H1 (cell line): ENCODE measurements around the gene GREM2. TPM values are rescaled to one million over a fixed set of nuclear protein-coding genes. Genes with fewer than 3 reads are reported as not detected.

Source experiments
- CTCF ChIA-PET: fragments of 300-600 bp; sonication (Branson Sonifier 250); formaldehyde crosslinking; loops from one replicate; lab custom pipeline; 2021; ENCODE audit not compliant: partially characterized antibody; lab: Charles Lee
- POLR2A ChIA-PET: fragments of 300-600 bp; sonication (Branson Sonifier 250); formaldehyde crosslinking; loops from one replicate; lab custom pipeline; 2021; ENCODE audit warnings: inconsistent platforms; ENCODE audit not compliant: partially characterized antibody; lab: Charles Lee
- DNase-seq, 2 experiments: peaks; one replicate each; pipeline versions ENCODE4 v3.0.0 to v3.0.0-alpha.2; 2010 to 2022; ENCODE audit warnings: low spot score in 2 of 2, low read depth in 1 of 2, mixed read lengths in 1 of 2
- FAIRE-seq: peaks from 2 replicates; lab custom pipeline; 2011; peaks lifted over from hg19 to GRCh38; lab: Jason Lieb, UNC
- H2AFZ ChIP-seq: 2 replicates; pipeline ENCODE4 v1.8.1; 2012; ENCODE audit warnings: low read length, inconsistent platforms
- H2AK5ac ChIP-seq: 2 replicates; pipeline ENCODE4 v1.6.1; 2013; ENCODE audit warnings: low read depth, low read length
- H2BK120ac ChIP-seq: replicated peaks from 2 replicates; pipeline ENCODE3; 2013; ENCODE audit warnings: low read depth, low read length, inconsistent platforms
- H2BK12ac ChIP-seq: 2 replicates; pipeline ENCODE4 v1.6.1; 2013; ENCODE audit warnings: low read depth, low read length
- H2BK15ac ChIP-seq: 2 replicates; pipeline ENCODE4 v1.6.1; 2013; ENCODE audit warnings: low read length
- H2BK20ac ChIP-seq: 2 replicates; pipeline ENCODE4 v1.6.1; 2013; ENCODE audit warnings: low read length
- H2BK5ac ChIP-seq: 2 replicates; pipeline ENCODE4 v1.6.1; 2013; ENCODE audit warnings: low read depth, low read length
- H3K14ac ChIP-seq: 2 replicates; pipeline ENCODE4 v1.6.1; 2013; ENCODE audit warnings: inconsistent platforms; ENCODE audit not compliant: insufficient read length
- H3K18ac ChIP-seq: 2 replicates; pipeline ENCODE4 v1.6.1; 2013; ENCODE audit warnings: low read length; ENCODE audit errors: extremely low read depth
- H3K23ac ChIP-seq: 2 replicates; pipeline ENCODE4 v1.6.1; 2013; ENCODE audit warnings: inconsistent platforms; ENCODE audit not compliant: insufficient read length
- H3K23me2 ChIP-seq: 2 replicates; pipeline ENCODE4 v1.6.1; 2013; ENCODE audit warnings: low read depth, low read length
- H3K27ac ChIP-seq: 2 replicates; pipeline ENCODE4 v1.6.1; 2011; ENCODE audit warnings: low read depth, low read length, inconsistent platforms
- H3K27me3 ChIP-seq, 4 experiments: replicated peaks in 1 of 4; 1 replicate in 1 of 4; 2 replicates in 3 of 4; pipeline versions ENCODE4 v1.6.1 to v1.8.1; 2011 to 2013; ENCODE audit warnings: low read length in 3 of 4, mild to moderate bottlenecking in 3 of 4, inconsistent platforms in 2 of 4, mixed read lengths in 2 of 4, moderate library complexity in 1 of 4; ENCODE audit not compliant: control insufficient read depth in 3 of 4, insufficient read depth in 3 of 4; ENCODE audit errors: extremely low read depth in 1 of 4
- H3K36me3 ChIP-seq, 4 experiments: 2 replicates each; pipeline versions ENCODE4 v1.6.1 to v1.8.1; 2011 to 2013; ENCODE audit warnings: mild to moderate bottlenecking in 4 of 4, low read length in 3 of 4, moderate library complexity in 2 of 4, control low read depth in 1 of 4, inconsistent platforms in 1 of 4; ENCODE audit not compliant: insufficient read depth in 4 of 4, control insufficient read depth in 2 of 4
- H3K4ac ChIP-seq: replicated peaks from 2 replicates; pipeline ENCODE3; 2013; ENCODE audit warnings: low read length, low read depth, mixed read lengths, inconsistent platforms; ENCODE audit not compliant: insufficient read length
- H3K4me1 ChIP-seq, 4 experiments: replicated peaks in 1 of 4; 1 replicate in 1 of 4; 2 replicates in 3 of 4; pipeline versions ENCODE4 v1.6.1 to v1.8.1; 2011 to 2013; ENCODE audit warnings: low read length in 3 of 4, inconsistent platforms in 2 of 4, mixed read lengths in 1 of 4; ENCODE audit not compliant: insufficient read depth in 4 of 4, control insufficient read depth in 3 of 4
- H3K4me2 ChIP-seq, 2 experiments: 2 replicates each; pipeline versions ENCODE4 v1.6.1 to v1.8.1; 2011 to 2013; ENCODE audit warnings: low read depth in 2 of 2, low read length in 2 of 2, control low read depth in 1 of 2, inconsistent platforms in 1 of 2, mild to moderate bottlenecking in 1 of 2; ENCODE audit not compliant: insufficient read depth in 1 of 2
- H3K4me3 ChIP-seq, 4 experiments: fragments of 200-600, 300-600 bp in 1 of 4; sonication (generic), shearing (Covaris generic), sonication (Bioruptor Twin) in 1 of 4; 2 replicates each; pipeline versions ENCODE4 v1.5.1 to v1.8.1; 2011 to 2016; ENCODE audit warnings: low read length in 4 of 4, low read depth in 3 of 4, control low read depth in 2 of 4, inconsistent platforms in 2 of 4, mild to moderate bottlenecking in 2 of 4, mixed read lengths in 1 of 4, moderate library complexity in 1 of 4; ENCODE audit not compliant: insufficient read depth in 2 of 4; ENCODE audit errors: extremely low read depth in 1 of 4
- H3K56ac ChIP-seq: replicated peaks from 2 replicates; pipeline ENCODE3; 2013; ENCODE audit warnings: low read depth, mild to moderate bottlenecking, mixed read lengths, low read length, inconsistent platforms; ENCODE audit not compliant: insufficient read length
- H3K79me1 ChIP-seq: 2 replicates; pipeline ENCODE4 v1.6.1; 2013; ENCODE audit warnings: low read depth, low read length, control low read depth
- H3K79me2 ChIP-seq, 2 experiments: 2 replicates each; pipeline versions ENCODE4 v1.6.1 to v1.8.1; 2012 to 2013; ENCODE audit warnings: low read length in 2 of 2, mild to moderate bottlenecking in 2 of 2, inconsistent platforms in 1 of 2; ENCODE audit not compliant: insufficient read depth in 2 of 2, control insufficient read depth in 1 of 2
- H3K9ac ChIP-seq, 4 experiments: replicated peaks in 1 of 4; 1 replicate in 1 of 4; 2 replicates in 3 of 4; pipeline versions ENCODE4 v1.6.1 to v1.8.1; 2011 to 2013; ENCODE audit warnings: low read depth in 3 of 4, low read length in 3 of 4, control low read depth in 2 of 4, mild to moderate bottlenecking in 2 of 4, moderate library complexity in 2 of 4, inconsistent platforms in 1 of 4; ENCODE audit errors: extremely low read depth in 1 of 4
- H3K9me3 ChIP-seq, 2 experiments: 2 replicates each; pipeline versions ENCODE4 v1.6.1 to v1.8.1; 2012 to 2013; ENCODE audit warnings: mild to moderate bottlenecking in 2 of 2, moderate library complexity in 2 of 2, control low read depth in 1 of 2, inconsistent platforms in 1 of 2, low read depth in 1 of 2, low read length in 1 of 2, mixed read lengths in 1 of 2; ENCODE audit not compliant: insufficient read depth in 2 of 2
- H4K20me1 ChIP-seq, 2 experiments: replicated peaks in 1 of 2; 2 replicates each; pipeline versions ENCODE3 to v1.8.1; 2011 to 2013; ENCODE audit warnings: inconsistent platforms in 2 of 2, low read length in 2 of 2, mild to moderate bottlenecking in 1 of 2; ENCODE audit not compliant: insufficient read depth in 2 of 2, control insufficient read depth in 1 of 2
- H4K5ac ChIP-seq: 2 replicates; pipeline ENCODE4 v1.6.1; 2013; ENCODE audit warnings: low read length, low read depth, mixed read lengths, inconsistent platforms; ENCODE audit not compliant: insufficient read length
- H4K8ac ChIP-seq: 2 replicates; pipeline ENCODE4 v1.8.0; 2013; ENCODE audit warnings: mild to moderate bottlenecking, moderate library complexity, low read length, inconsistent platforms; ENCODE audit not compliant: insufficient read depth; ENCODE audit errors: extremely low read depth
- H4K91ac ChIP-seq: replicated peaks from 2 replicates; pipeline ENCODE3; 2013; ENCODE audit warnings: low read length, mixed read lengths, inconsistent platforms; ENCODE audit not compliant: insufficient read length
- CBX8 ChIP-seq: fragments of 300-800, 300-1000 bp; sonication (generic); IDR thresholded peaks from 2 replicates; pipeline ENCODE4 v1.7.1; 2016; ENCODE audit warnings: low read depth, low read length, borderline replicate concordance
- EZH2 ChIP-seq: fragments of 200-600 bp; sonication (generic); IDR thresholded peaks from 2 replicates; pipeline ENCODE4 v1.7.1; 2012; ENCODE audit warnings: low read depth, mild to moderate bottlenecking, moderate library complexity, low read length, inconsistent platforms; ENCODE audit not compliant: severe bottlenecking
- NANOG ChIP-seq: IDR thresholded peaks from 2 replicates; pipeline ENCODE4 v1.6.1; 2011; ENCODE audit warnings: low read length, low read depth, mild to moderate bottlenecking, inconsistent platforms; ENCODE audit not compliant: insufficient read depth, poor library complexity, severe bottlenecking
- NRF1 ChIP-seq: IDR thresholded peaks from 2 replicates; pipeline ENCODE4 v1.6.1; 2011; ENCODE audit warnings: mild to moderate bottlenecking, low read depth, low read length, improper control_type of control experiment
- PHF8 ChIP-seq: fragments of 200-600 bp; sonication (generic); conservative IDR thresholded peaks from 2 replicates; pipeline ENCODE4 v1.7.1; 2012; ENCODE audit warnings: low read depth, mild to moderate bottlenecking, inconsistent platforms, low read length, moderate library complexity
- SAP30 ChIP-seq: fragments of 300-600 bp; sonication (generic); IDR thresholded peaks from 2 replicates; pipeline ENCODE4 v1.7.1; 2012; ENCODE audit warnings: low read length, moderate library complexity, mild to moderate bottlenecking, inconsistent platforms; ENCODE audit not compliant: insufficient read depth, insufficient replicate concordance
- TAF7 ChIP-seq: optimal IDR thresholded peaks from 2 replicates; pipeline ENCODE3; 2011; ENCODE audit warnings: low read depth, mild to moderate bottlenecking, inconsistent platforms, low read length, moderate library complexity, borderline replicate concordance
- WGBS, 2 experiments: shearing (Covaris generic) in 1 of 2; methylation state at CpG; one replicate each; pipeline versions ENCODE4 v1.1.6 to v1.1.7; 2013 to 2015; ENCODE audit warnings: low lambda C conversion rate in 2 of 2, mixed read lengths in 2 of 2, inconsistent platforms in 1 of 2, low coverage in 1 of 2, missing lambda C conversion rate in 1 of 2; ENCODE audit not compliant: insufficient replicate concordance in 2 of 2, insufficient coverage in 1 of 2, insufficient read length in 1 of 2; ENCODE audit errors: extremely low coverage in 1 of 2, missing lambda C conversion rate in 1 of 2; 5-methylcytosine and 5-hydroxymethylcytosine counted together
- polyA plus RNA-seq, 7 experiments: library from polyadenylated mRNA; depleted of rRNA in 3 of 7; stranded (reverse) in 5 of 7; unstranded in 2 of 7; fragments of >200 nt in 5 of 7; fragments of 200-250 nt in 2 of 7; gene quantifications; 1 replicate in 5 of 7; 2 replicates in 1 of 7; 4 replicates in 1 of 7; pipeline versions ENCODE4 v1.2.1 to v1.2.3, GENCODE V29; 2011 to 2013; ENCODE audit warnings: missing spikeins in 2 of 7, mixed read lengths in 2 of 7
- total RNA-seq: library from RNA; stranded (reverse); fragmentation: NEBNext Ultra II Directional; extraction: Animal tissue kit (Norgen Biotek cat#: 25700); gene quantifications from 2 replicates; pipeline ENCODE4 v1.2.1, GENCODE V29; 2021

The GREM2 gene
- total and polyA plus RNA-seq, 2 of the 8 experiments (the other 6 are each of a cell fraction or from before 2014, with no cell fraction given): 0.05 TPM; not detected in 1

GRCh38 chr1:240522122-240522822, 89.7 kb downstream of the GREM2 start:
- Histone ChIP-seq H3K79me2 (no peaks in the 10 kb centered on the region), H3K36me3 (no peaks in the 10 kb centered on the region), H3K18ac (no peak overlapping the region), H2BK5ac (no peak overlapping the region), H2AFZ (no peak overlapping the region), H3K23me2 (no peaks in the 10 kb centered on the region), H3K27ac (no peak overlapping the region), H3K4me3 (no peak overlapping the region), H3K9me3 (no peaks in the 10 kb centered on the region), H2BK120ac (no peak overlapping the region), H4K20me1 (no peaks in the 10 kb centered on the region), H2BK20ac (no peak overlapping the region), H3K9ac (no peak overlapping the region), H3K79me1 (no peaks in the 10 kb centered on the region), H3K4ac (no peak overlapping the region), H3K4me1 (no peaks in the 10 kb centered on the region), H4K91ac (no peak overlapping the region), H4K5ac (no peak overlapping the region), H3K27me3 (no peaks in the 10 kb centered on the region), H3K14ac (no peak overlapping the region), H4K8ac (no peak overlapping the region), H3K4me2 (no peak overlapping the region), H2BK12ac (no peak overlapping the region), H3K56ac (no peak overlapping the region), H3K23ac (no peak overlapping the region), H2AK5ac (no peak overlapping the region), H2BK15ac (no peak overlapping the region)
- FAIRE-seq: no peak
- ChIA-PET CTCF (interaction anchor here (0.6 to 1.3 kb wide), 2 partner anchors 30 to 624 kb away, joined by 4 to 5 read pairs; no protein-coding TSS in a partner anchor), POLR2A (no interaction called here)
- WGBS, 2 experiments: 94% methylated on average over 6 of the region's 6 CpGs; no CpG with 5 or more reads in 1 of the 2 experiments
- no peak for DNase-seq
- TF ChIP-seq PHF8 (no peak), EZH2 (no peak), TAF7 (no peak), SAP30 (no peak), NANOG (no peak), CBX8 (no peak), NRF1 (no peak)
